GM18517 (cell line): Measurements from ENCODE around the gene NTMT1.

Experiments
- ATAC-seq: cut with Tn5 transposase; IDR thresholded peaks from one replicate; pipeline ENCODE4 v1.9.1; 2021; ENCODE audit warnings: mild to moderate bottlenecking, moderate library complexity; ENCODE audit not compliant: unreplicated experiment

NTMT1 gene

GRCh38 chr9:129673602-129674001 lies 47.6 kb downstream of the NTMT1 start:
- ATAC-seq: no peak

- no peak for ATAC-seq
Measured at GRCh38 chr9:129674229-129674628, 48.3 kb downstream of the NTMT1 start.

DNA sequence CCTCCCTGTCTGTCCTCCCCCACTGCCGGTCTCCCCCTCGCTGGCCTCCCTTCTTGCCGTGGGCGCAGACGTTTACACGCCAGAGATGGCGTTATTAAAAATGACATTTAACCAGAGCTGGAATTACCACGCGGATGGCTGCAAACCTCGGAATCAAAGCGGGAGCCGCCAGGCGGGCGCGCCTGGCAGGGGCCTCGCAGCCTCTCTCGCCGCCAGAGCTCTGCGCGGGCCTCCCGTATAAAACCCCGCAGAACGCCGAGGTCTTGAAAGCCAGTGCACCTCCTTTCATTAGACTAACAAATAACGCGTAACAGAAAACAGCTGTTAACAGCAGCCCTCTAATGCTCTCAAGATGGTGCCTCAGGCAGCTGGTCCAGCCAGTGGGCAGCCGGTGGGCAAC lies 49.7 kb downstream of the NTMT1 start:
- no peak for ATAC-seq

GRCh38 chr9:129676287-129676686 lies 50.3 kb downstream of the NTMT1 start:
- ATAC-seq: no peak

DNA sequence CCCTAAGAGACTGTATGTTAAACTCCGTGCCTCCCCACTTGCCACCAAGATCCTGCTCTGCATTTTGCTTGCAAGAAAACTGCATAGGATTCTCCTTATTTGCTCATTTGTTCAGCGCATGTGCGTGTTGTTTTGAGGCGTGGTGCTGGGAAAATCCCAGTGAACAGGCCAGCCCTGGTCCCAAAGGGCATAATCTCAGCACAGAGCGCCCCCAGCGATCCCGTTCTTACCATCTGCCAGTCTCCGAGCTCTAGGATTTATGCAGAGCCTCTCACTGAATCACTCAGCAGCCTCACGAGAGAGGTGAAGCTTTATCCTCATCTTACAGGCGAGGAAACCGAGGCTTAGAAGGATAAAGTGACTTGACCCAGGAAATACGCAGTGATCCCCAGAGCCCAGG lies 51.0 kb downstream of the NTMT1 start:
- no peak for ATAC-seq

DNA sequence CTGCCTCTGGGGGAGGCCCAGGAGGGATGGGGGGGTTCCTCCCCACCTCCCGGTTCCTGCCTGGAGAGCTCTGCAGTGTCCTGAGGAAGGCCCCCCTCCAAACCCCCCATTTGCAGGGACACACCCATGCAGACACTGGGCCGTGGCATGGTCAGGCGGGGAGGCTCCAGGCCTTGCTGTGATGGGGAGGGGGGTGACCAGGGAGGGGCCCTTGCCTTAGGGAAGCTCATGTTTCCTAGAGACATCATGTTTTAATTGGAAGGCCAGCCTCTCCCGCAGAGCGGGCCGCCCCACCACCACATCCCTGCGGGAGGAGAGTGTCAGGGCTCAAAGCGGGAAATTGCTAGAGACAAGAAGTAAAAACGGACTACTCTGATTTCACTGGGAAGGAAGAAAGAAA lies 51.5 kb downstream of the NTMT1 start:
- ATAC-seq: no peak

GRCh38 chr9:129678844-129679243 lies 52.9 kb downstream of the NTMT1 start:
- ATAC-seq: no peak

- ATAC-seq: no peak
Measured at GRCh38 chr9:129679537-129679936, 53.6 kb downstream of the NTMT1 start.

DNA sequence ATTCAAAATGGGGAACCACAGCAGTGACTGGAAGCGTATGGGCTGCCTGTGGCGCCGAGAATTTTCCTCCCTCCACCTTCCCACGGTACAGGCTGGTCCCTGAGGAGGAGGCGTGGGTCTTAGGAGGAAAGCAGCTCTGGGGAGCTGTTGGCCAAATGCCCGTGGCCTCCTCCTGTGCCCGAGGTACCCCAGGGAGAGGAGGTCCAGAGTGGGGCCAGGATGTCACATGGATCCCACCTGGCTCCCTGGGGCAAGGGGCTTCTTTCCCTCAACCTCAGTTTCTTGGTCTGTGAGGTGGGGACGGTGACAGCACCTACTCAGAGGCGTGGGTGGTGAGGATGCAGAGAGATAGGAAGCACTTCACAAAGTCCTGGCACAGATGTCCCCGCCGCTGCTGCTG lies 56.0 kb downstream of the NTMT1 start:
- ATAC-seq: no peak

GRCh38 chr9:129682381-129682780 lies 56.4 kb downstream of the NTMT1 start:
- no peak for ATAC-seq

GRCh38 chr9:129685220-129685932 lies 59.4 kb downstream of the NTMT1 start:
- no peak for ATAC-seq
